Neural cell (in vitro differentiated cells): Measurements from ENCODE around the gene SCUBE1. TPM values are rescaled to one million over a fixed set of nuclear protein-coding genes. Genes with fewer than 3 reads are reported as not detected.

Experiments
- H2AFZ ChIP-seq: fragments of 200-600, 300-800 bp; sonication (generic), shearing (Covaris generic); 2 replicates; pipeline ENCODE4 v1.6.0; 2014; ENCODE audit warnings: low read depth, mild to moderate bottlenecking, antibody characterized with exemption, low read length, moderate library complexity
- H3F3A ChIP-seq: fragments of 200-600 bp; shearing (Covaris generic); 2 replicates; pipeline ENCODE4 v1.6.1; 2016; ENCODE audit warnings: mild to moderate bottlenecking, moderate library complexity, mixed read lengths, antibody characterized with exemption, low read length; ENCODE audit not compliant: insufficient read depth, poor library complexity, severe bottlenecking
- H3K27ac ChIP-seq: fragments of 200-600, 300-800 bp; sonication (generic), shearing (Covaris generic); 2 replicates; pipeline ENCODE4 v1.5.1; 2014; ENCODE audit warnings: mild to moderate bottlenecking, low read length, moderate library complexity
- H3K27me3 ChIP-seq: fragments of 300-800, 200-600 bp; sonication (generic), shearing (Covaris generic); 2 replicates; pipeline ENCODE4 v1.6.0; 2014; ENCODE audit warnings: mild to moderate bottlenecking, low read depth, low read length, moderate library complexity; ENCODE audit not compliant: insufficient read depth
- H3K36me3 ChIP-seq: fragments of 300-800, 200-600 bp; sonication (generic), shearing (Covaris generic); 2 replicates; pipeline ENCODE4 v1.5.1; 2014; ENCODE audit warnings: mild to moderate bottlenecking, antibody characterized with exemption, low read length, moderate library complexity; ENCODE audit not compliant: insufficient read depth
- H3K4me2 ChIP-seq: fragments of 300-800, 200-600 bp; sonication (generic), shearing (Covaris generic); 2 replicates; pipeline ENCODE4 v1.6.0; 2014; ENCODE audit warnings: mild to moderate bottlenecking, low read length
- H3K4me3 ChIP-seq: fragments of 300-800, 200-600 bp; sonication (generic), shearing (Covaris generic); 2 replicates; pipeline ENCODE4 v1.5.1; 2014; ENCODE audit warnings: mild to moderate bottlenecking, low read length, moderate library complexity
- H3K79me2 ChIP-seq: fragments of 200-600 bp; shearing (Covaris generic); replicated peaks from 2 replicates; pipeline ENCODE4 v1.6.0; 2014; ENCODE audit warnings: mild to moderate bottlenecking, low read length, moderate library complexity; ENCODE audit not compliant: insufficient read depth
- H3K9ac ChIP-seq: fragments of 300-800, 200-600 bp; sonication (generic), shearing (Covaris generic); 2 replicates; pipeline ENCODE4 v1.6.1; 2016; ENCODE audit warnings: mild to moderate bottlenecking, low read length, mixed read lengths
- H3K9me2 ChIP-seq: fragments of 200-600 bp; shearing (Covaris generic); 2 replicates; pipeline ENCODE4 v1.6.1; 2016; ENCODE audit warnings: mild to moderate bottlenecking, low read length, mixed read lengths; ENCODE audit not compliant: insufficient read depth
- H3K9me3 ChIP-seq: fragments of 200-600, 300-800 bp; sonication (generic), shearing (Covaris generic); 2 replicates; pipeline ENCODE4 v1.6.1; 2016; ENCODE audit warnings: mild to moderate bottlenecking, mixed run types, low read length, moderate library complexity, mixed read lengths
- H4K20me1 ChIP-seq: fragments of 200-600 bp; shearing (Covaris generic); 2 replicates; pipeline ENCODE4 v1.6.1; 2016; ENCODE audit warnings: mild to moderate bottlenecking, mixed run types; ENCODE audit not compliant: insufficient read depth
- CTCF ChIP-seq: fragments of 450-650 bp; IDR thresholded peaks from 2 replicates; pipeline ENCODE4 v1.5.1; 2014; ENCODE audit warnings: antibody characterized with exemption, mild to moderate bottlenecking, moderate library complexity; ENCODE audit not compliant: poor library complexity, severe bottlenecking
- EP300 ChIP-seq: fragments of 450-650 bp; conservative IDR thresholded peaks from 2 replicates; pipeline ENCODE4 v1.6.1; 2014; ENCODE audit warnings: antibody characterized with exemption, mild to moderate bottlenecking, moderate library complexity; ENCODE audit not compliant: poor library complexity, severe bottlenecking
- EZH2 ChIP-seq: fragments of 200-600, 300-800 bp; shearing (Covaris generic), sonication (generic); IDR thresholded peaks from 2 replicates; pipeline ENCODE4 v1.6.1; 2014; ENCODE audit warnings: antibody characterized with exemption, low read length, borderline replicate concordance, mild to moderate bottlenecking; ENCODE audit not compliant: insufficient read depth, poor library complexity, severe bottlenecking
- MXI1 ChIP-seq: fragments of 450-650 bp; conservative IDR thresholded peaks from 2 replicates; pipeline ENCODE4 v1.6.1; 2014; ENCODE audit warnings: antibody characterized with exemption, mild to moderate bottlenecking; ENCODE audit not compliant: poor library complexity, severe bottlenecking
- POLR2AphosphoS5 ChIP-seq: IDR thresholded peaks from 2 replicates; pipeline ENCODE4 v1.6.1; 2012
- RAD21 ChIP-seq: fragments of 450-650 bp; conservative IDR thresholded peaks from 2 replicates; pipeline ENCODE4 v1.6.1; 2014; ENCODE audit warnings: antibody characterized with exemption, mild to moderate bottlenecking, moderate library complexity
- REST ChIP-seq: IDR thresholded peaks from 2 replicates; pipeline ENCODE4 v1.6.1; 2012; ENCODE audit warnings: borderline replicate concordance
- SMC3 ChIP-seq: fragments of 450-650 bp; conservative IDR thresholded peaks from 2 replicates; pipeline ENCODE4 v1.6.1; 2014; ENCODE audit warnings: antibody characterized with exemption, mild to moderate bottlenecking, moderate library complexity; ENCODE audit not compliant: poor library complexity
- TAF1 ChIP-seq: IDR thresholded peaks from 2 replicates; pipeline ENCODE4 v1.6.1; 2012; ENCODE audit warnings: low read depth
- polyA plus RNA-seq: library from polyadenylated mRNA; depleted of rRNA; stranded (reverse); fragments of >200 nt; gene quantifications from 2 replicates; pipeline ENCODE4 v1.2.3, GENCODE V29; 2014

SCUBE1 gene
- polyA plus RNA-seq, 1 donor from 2014 or later = 8.4 TPM

DNA sequence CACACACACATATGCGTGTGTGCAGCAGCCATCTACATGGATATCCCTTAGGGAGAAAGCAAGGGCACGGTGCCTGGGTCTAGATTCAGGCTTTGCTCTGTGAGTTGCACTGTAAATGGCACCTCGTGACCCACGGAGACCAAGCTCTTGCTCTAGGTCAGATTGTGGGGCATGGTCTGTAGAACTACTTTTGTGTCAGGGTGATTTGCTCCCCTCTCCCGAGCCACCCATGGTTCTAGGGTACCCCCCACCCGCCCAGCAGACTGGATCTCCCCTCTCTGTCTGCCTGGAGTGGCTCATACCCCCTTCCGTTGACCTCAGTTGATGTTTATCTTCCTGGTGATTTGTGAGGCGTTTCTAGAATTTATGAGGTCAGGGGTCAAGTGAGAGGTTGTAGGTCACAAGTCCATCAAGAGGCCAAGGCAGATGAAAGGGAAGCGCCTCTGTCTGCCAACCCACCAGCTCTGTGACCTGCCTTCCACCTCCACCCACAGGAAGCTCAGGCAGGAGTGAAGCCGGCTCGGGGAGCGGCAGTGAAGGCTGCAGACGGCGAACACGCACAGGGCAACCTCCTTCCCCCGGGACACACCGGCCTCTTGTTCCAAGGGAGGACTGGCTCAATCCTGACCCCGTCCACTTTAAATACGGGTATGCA lies 80.1 kb downstream of the SCUBE1 start:
- TF ChIP-seq EP300 = no peak
- TF ChIP-seq POLR2AphosphoS5 = no peak
- no peak for TF ChIP-seq EZH2
- TF ChIP-seq REST = no peak
- H2AFZ ChIP-seq = no peak overlapping the region
- H3K27me3 ChIP-seq = no peaks in the 10 kb centered on the region
- H4K20me1 ChIP-seq = no peaks in the 10 kb centered on the region
- no peak overlapping the region for H3K9ac ChIP-seq
- H3K9me3 ChIP-seq = no peaks in the 10 kb centered on the region
- no peaks in the 10 kb centered on the region for H3F3A ChIP-seq
- H3K79me2 ChIP-seq = no peaks in the 10 kb centered on the region
- H3K36me3 ChIP-seq = no peaks in the 10 kb centered on the region
- no peak overlapping the region for H3K27ac ChIP-seq
- no peak overlapping the region for H3K4me2 ChIP-seq
- H3K9me2 ChIP-seq = no peaks in the 10 kb centered on the region
- H3K4me3 ChIP-seq = no peak overlapping the region

DNA sequence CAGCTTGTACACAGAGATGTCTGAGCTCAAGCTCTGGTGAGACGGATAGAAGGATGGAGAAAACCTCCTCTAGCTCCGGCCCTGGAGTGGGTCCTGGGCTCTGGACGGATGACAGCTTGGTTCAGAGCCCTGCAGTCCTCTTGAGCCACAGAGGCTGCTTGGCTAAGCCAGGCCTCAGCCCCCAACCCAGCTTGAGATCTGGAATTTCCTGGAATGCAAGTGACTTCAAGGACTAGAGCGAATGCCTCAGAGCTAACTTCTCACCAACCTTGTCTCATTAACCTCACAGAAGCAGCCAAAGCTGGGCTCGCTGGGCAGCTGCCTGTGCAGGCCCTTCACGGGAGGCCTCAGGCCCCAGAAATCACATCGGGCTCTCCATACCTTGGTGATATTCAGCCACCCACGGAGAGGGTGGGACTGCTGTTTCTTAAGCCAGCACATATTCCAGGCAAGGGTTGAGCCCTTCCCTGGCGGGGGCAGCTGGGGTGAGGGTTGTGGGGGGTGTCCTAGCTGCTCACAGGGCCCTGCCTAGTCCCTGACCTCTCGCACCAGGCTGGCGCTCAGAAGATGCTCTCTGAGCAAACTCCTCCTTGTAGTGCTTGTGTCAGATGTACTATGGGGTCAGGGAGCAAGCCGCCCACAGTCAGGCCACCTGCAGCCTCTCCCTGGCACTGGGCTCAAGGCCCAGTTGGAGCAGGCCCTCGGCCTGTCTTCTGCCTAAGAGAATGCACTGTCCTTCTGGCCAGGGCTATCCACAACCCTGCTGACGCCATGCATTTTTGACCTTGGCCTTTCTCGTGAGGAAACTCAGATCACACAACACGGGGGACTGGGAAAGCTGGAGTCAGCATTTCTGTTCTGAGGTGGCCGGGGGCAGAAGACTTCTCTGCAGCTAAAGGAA lies 82.6 kb downstream of the SCUBE1 start:
- Histone ChIP-seq H3K9ac (no peak overlapping the region), H4K20me1 (no peaks in the 10 kb centered on the region), H3K36me3 (no peaks in the 10 kb centered on the region), H3K27me3 (no peaks in the 10 kb centered on the region), H3K79me2 (no peaks in the 10 kb centered on the region), H3K9me3 (no peaks in the 10 kb centered on the region), H3K9me2 (no peaks in the 10 kb centered on the region), H3K4me2 (no peak overlapping the region), H2AFZ (no peak overlapping the region), H3K27ac (no peak overlapping the region), H3F3A (no peaks in the 10 kb centered on the region), H3K4me3 (no peak overlapping the region)
- TF ChIP-seq EZH2 (no peak), TAF1 (no peak), MXI1 (no peak), CTCF (no peak), RAD21 (no peak), POLR2AphosphoS5 (no peak), REST (no peak), EP300 (no peak), SMC3 (no peak)
